Keratinocyte (primary cell): Measurements from ENCODE around the gene KIAA0930.

Source experiments
- EZH2 ChIP-seq: IDR thresholded peaks from one replicate; pipeline ENCODE4 v1.6.1; 2012; ENCODE audit warnings: inconsistent platforms, mild to moderate bottlenecking, low read length, moderate library complexity
- TF ChIP-seq, protein P1 (sequence below), 3 experiments: IDR thresholded peaks in 1 of 3; conservative IDR thresholded peaks in 1 of 3; optimal IDR thresholded peaks in 1 of 3; 2 replicates in 2 of 3; 3 replicates in 1 of 3; pipeline versions ENCODE3 to v1.5.1; 2011; ENCODE audit warnings: low read length in 3 of 3, mild to moderate bottlenecking in 3 of 3, moderate library complexity in 2 of 3, control low read depth in 1 of 3, inconsistent platforms in 1 of 3; ENCODE audit not compliant: insufficient read depth in 2 of 3; ENCODE audit errors: extremely low read depth in 1 of 3

DNA sequence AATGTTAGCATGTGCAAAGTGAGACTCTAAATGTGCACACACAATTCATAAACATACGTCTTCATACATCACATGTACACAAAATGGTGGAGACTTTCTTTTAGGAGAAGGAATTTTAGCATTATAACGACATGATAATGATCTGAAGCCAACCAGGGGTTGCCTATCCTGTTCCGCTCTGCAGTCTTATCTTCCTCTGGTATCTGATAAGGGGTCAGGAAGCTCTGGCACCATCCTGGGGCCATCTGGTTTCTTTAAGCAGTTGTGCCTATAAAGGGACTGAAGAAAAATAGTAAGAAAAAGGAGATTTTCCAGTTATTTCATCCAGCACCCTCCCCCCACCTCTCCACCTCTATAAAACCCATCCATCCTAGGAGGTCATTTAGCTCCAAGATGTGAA lies 82.8 kb downstream of the KIAA0930 start:
- TF ChIP-seq, protein P1, sequence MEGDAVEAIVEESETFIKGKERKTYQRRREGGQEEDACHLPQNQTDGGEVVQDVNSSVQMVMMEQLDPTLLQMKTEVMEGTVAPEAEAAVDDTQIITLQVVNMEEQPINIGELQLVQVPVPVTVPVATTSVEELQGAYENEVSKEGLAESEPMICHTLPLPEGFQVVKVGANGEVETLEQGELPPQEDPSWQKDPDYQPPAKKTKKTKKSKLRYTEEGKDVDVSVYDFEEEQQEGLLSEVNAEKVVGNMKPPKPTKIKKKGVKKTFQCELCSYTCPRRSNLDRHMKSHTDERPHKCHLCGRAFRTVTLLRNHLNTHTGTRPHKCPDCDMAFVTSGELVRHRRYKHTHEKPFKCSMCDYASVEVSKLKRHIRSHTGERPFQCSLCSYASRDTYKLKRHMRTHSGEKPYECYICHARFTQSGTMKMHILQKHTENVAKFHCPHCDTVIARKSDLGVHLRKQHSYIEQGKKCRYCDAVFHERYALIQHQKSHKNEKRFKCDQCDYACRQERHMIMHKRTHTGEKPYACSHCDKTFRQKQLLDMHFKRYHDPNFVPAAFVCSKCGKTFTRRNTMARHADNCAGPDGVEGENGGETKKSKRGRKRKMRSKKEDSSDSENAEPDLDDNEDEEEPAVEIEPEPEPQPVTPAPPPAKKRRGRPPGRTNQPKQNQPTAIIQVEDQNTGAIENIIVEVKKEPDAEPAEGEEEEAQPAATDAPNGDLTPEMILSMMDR (optimal IDR thresholded peaks at IDR 0.05 in 1 of 3, IDR thresholded peaks at IDR 0.05 in 1 of 3, conservative IDR thresholded peaks at IDR 0.05 in 1 of 3; ENCODE audit: extremely low read depth in 1 of 3, insufficient read depth in 2 of 3, low read length in 3 of 3): no peak
- TF ChIP-seq EZH2: no peak
